Liver (tissue), 3 donors: ENCODE data around the gene CACNA2D1.
A peak's percentile ranks its signal among the peaks of the same experiment; 100 is the strongest.

Experiments
- ATF3 ChIP-seq: IDR thresholded peaks from 2 replicates; pipeline ENCODE4 v1.6.1; 2016; ENCODE audit warnings: antibody characterized with exemption
- CTCF ChIP-seq: fragments of 150-350 bp; IDR thresholded peaks from 2 replicates; pipeline ENCODE4 v1.5.1; 2017; ENCODE audit warnings: improper control_type of control experiment, low read depth, low read length; ENCODE audit not compliant: missing input control
- EGR1 ChIP-seq, 2 donors: IDR thresholded peaks; 2 replicates each; pipeline ENCODE4 v1.6.1; 2016 to 2018; ENCODE audit warnings: antibody characterized with exemption in 2 of 2, low read depth in 2 of 2
- FOXA1 ChIP-seq: IDR thresholded peaks from 2 replicates; pipeline ENCODE4 v1.6.1; 2016; ENCODE audit warnings: antibody characterized with exemption
- FOXA2 ChIP-seq: IDR thresholded peaks from 2 replicates; pipeline ENCODE4 v1.6.1; 2016; ENCODE audit warnings: antibody characterized with exemption
- GABPA ChIP-seq, 2 donors: IDR thresholded peaks in 1 of 2; conservative IDR thresholded peaks in 1 of 2; 2 replicates each; pipeline ENCODE4 v1.6.1; 2016; ENCODE audit warnings: antibody characterized with exemption in 2 of 2, mild to moderate bottlenecking in 1 of 2, moderate library complexity in 1 of 2
- JUND ChIP-seq, 2 donors: IDR thresholded peaks; 2 replicates each; pipeline ENCODE4 v1.6.1; 2016; ENCODE audit warnings: antibody characterized with exemption in 2 of 2
- MAX ChIP-seq: IDR thresholded peaks from 2 replicates; pipeline ENCODE4 v1.6.1; 2016; ENCODE audit warnings: antibody characterized with exemption
- NR2F2 ChIP-seq: IDR thresholded peaks from 2 replicates; pipeline ENCODE4 v1.6.1; 2016; ENCODE audit warnings: antibody characterized with exemption
- RAD21 ChIP-seq, 2 donors: IDR thresholded peaks; 2 replicates each; pipeline ENCODE4 v1.6.1; 2016; ENCODE audit warnings: antibody characterized with exemption in 2 of 2, mild to moderate bottlenecking in 2 of 2
- REST ChIP-seq: IDR thresholded peaks from 2 replicates; pipeline ENCODE4 v1.6.1; 2016; ENCODE audit warnings: antibody characterized with exemption, mild to moderate bottlenecking
- SP1 ChIP-seq: IDR thresholded peaks from 2 replicates; pipeline ENCODE4 v1.6.1; 2018; ENCODE audit warnings: antibody characterized with exemption, mild to moderate bottlenecking
- TAF1 ChIP-seq: conservative IDR thresholded peaks from 2 replicates; pipeline ENCODE4 v1.6.1; 2016; ENCODE audit warnings: antibody characterized with exemption, mild to moderate bottlenecking
- YY1 ChIP-seq: IDR thresholded peaks from 2 replicates; pipeline ENCODE4 v1.6.1; 2016; ENCODE audit warnings: antibody characterized with exemption, mild to moderate bottlenecking
- donor health status: healthy.
- donor health status: healthy.

- TF ChIP-seq CTCF (peak; percentile 60), SP1 (no peak), RAD21 (IDR thresholded peaks at IDR 0.05) (peak; percentile 53 to 71), YY1 (no peak), TAF1 (no peak), REST (no peak), GABPA (IDR thresholded peaks at IDR 0.05 in 1 of 2, conservative IDR thresholded peaks at IDR 0.05 in 1 of 2) (no peak), FOXA1 (no peak), ATF3 (no peak), JUND (IDR thresholded peaks at IDR 0.05) (no peak), NR2F2 (no peak), EGR1 (IDR thresholded peaks at IDR 0.05; ENCODE audit: low read depth in 2 of 2) (no peak), MAX (no peak), FOXA2 (no peak)
These were observed 38.0 kb upstream of the CACNA2D1 start for GRCh38 chr7:82481499-82482097.
